GM21717 (cell line): ENCODE data around the gene DET1.
"Not testable (repeated sequence)": the region's sequence is repeated elsewhere in the genome, so short reads cannot be mapped to it uniquely, and the experiment has no call there.

ENCODE experiments used
- ATAC-seq: cut with Tn5 transposase; IDR thresholded peaks from one replicate; pipeline ENCODE4 v1.9.1; 2021; ENCODE audit warnings: mild to moderate bottlenecking, moderate library complexity; ENCODE audit not compliant: unreplicated experiment

The DET1 gene

DNA sequence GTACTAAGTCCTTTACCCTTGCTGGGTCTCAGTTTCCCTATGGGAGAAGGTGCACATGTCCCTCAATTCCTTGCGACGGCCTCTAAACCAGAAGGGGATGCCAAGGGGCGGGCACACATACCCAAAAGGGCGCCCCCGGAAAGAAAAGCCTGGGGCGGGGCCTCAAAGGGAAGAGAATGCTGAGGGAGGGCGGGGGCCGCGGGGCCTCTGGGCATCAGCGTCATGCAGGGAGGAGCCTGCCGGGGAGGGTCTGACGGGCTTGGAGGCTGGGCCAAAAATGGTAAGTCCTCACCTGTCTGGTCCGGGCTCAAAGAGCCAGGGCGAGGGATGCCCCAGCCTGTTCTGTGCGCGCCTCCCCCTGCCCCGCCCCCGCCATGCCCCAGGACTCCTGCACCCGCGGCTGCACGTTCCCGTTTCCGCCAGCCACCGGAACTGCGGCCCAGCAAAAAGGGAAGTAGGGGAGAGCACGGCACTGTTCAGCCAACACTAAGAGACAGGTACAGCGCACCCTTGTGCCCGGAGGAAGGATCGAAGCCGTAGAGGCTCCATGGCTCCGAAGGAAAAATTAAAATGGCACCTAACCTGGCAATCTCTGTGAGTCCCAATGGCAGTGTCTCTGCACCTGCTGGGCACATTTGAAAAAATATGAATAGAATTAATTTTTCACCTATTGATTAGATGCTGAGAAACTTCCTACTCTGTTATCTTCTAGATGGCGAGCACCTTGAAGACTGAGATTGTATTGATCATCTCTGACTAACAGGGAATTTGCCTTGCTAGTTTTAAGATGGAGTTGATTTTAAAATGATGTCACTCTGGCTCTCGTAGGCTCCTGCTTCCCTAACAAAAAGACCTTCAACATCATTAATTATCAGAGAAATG is at the start of gene DET1:
TSS of gene DET1 (minus strand) at position 434 of the 882 bp plus-strand sequence. CDS start 14,976 bp downstream, outside the sequence.
- peak; percentile 99 for ATAC-seq

DNA sequence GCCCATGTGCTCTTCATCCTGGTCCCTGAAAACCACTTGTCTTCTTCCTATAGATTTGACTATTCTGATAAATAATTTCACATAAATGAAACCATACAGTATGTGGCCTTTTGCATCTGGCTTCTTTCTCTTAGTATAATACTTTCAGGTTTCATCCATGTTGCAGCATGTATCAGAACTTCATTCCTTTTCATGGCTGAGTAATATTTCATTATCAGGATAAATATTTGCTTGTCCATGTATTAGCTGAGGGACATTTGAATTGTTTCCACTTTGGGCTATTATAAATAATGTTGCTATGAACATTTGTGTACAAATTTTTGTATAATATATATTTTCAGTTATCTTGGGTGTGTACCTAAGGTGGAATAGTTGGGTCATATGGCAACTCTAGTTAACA is 44.9 kb upstream of the DET1 start:
- no peak for ATAC-seq

DNA sequence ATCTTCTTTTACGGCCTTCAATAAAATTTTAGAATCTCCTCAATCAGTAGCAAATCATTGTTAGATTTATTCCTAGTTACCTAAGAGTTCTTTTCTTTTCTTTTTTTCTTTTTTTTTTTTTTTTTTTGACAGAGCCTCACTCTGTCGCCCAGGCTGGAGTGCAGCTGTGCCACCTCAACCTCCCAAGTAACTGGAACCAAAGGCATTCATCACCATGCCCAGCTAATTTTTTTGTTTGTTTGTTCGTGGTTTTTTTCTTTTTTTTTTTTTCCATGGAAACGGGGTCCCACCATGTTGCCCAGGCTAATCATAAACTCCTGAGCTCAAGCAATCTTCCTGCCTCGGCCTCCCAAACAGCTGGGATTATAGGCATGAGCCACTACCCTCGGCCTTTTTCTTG is 44.3 kb upstream of the DET1 start:
- ATAC-seq: no peak

DNA sequence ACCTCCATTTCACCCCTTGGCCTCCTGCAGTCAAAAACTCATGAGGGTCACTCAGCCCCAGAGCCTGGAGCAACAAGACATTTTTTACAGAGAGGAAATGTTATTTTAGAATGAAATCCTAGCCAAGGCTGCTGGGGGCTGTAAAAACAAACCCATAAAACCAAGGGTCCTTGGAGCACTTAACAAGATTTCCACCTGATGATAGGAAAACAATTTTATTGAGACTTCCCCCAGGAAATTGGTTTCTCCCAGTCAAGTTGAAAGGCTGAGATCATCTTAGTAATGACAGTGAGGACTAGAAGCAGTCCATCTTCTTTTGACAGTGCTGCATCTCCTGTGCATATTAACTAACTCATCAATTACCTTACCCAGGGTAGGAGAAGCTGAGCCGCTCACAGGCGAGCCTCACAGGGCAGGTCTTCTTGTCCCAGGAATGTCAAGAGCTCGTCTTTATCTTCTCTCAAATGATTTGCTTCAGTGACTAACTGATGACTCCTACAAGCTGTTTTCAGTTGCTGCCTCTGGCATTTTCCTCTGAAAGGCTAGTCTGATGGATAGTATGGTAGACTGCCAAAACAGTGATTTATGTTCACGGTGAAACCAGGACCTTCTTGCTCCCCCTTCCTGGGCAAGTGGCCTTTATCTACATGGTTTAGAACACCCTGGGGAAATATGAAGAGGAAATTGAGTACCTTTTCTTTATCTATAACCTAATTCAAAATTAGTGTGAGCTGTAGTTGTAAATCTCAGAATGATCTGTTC is 40.1 kb upstream of the DET1 start:
- ATAC-seq: no peak

DNA sequence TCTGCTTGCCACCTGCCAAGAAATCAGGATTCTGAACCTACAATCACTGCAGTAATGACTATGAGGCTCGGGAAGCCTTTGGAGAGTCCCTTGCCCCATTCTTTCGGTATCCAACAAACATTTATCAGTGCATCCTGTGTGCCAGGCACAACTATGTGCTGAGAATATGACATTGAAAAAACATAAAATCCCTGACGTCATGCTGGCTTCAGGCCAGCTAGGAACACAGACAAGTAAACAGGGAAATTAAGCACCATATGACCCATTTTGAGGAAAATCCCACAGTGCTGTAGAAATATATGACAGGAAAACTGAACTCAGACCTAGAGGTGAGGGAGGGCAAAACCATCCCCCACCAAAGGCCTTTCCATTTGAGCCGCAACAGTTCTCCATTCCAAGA is 34.1 kb upstream of the DET1 start:
- ATAC-seq: no peak

DNA sequence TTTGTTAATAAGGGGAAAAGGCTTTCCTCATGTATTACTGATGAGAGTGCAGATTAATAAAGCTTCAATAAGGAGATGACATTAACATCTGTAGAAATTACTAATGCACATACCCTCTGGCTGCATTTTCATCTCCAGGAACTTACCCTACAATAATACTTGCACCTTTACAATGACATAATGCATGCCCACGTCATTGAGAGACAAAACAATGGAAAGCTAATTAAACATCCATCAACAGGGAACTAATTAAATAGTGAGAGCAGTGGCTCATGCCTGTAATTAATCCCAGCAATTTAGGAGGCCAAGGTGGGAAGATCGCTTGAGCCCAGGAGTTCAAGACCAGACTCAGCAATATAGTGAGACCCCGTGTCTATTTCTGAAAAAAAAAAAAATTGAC is 32.8 kb upstream of the DET1 start:
- ATAC-seq: no peak

DNA sequence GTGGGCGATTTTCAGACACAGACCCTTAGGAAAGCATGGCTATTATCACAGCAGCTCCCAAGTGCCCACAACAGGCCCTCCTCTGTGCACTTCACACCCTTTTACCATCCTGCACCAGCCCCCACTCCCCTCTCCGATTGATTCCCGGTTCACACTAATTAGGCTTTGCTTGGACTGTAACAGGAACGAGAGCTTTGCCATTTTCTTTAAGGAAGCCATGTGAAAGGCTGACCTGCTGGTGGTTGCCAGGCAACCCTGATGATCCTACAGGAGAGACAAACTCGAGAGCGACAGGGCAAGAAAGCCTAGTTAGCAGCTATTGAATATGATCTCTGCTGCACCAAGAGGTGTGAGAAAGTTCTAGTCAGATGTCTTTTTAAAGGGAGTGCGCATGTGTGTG is 28.2 kb upstream of the DET1 start:
- ATAC-seq: no peak

DNA sequence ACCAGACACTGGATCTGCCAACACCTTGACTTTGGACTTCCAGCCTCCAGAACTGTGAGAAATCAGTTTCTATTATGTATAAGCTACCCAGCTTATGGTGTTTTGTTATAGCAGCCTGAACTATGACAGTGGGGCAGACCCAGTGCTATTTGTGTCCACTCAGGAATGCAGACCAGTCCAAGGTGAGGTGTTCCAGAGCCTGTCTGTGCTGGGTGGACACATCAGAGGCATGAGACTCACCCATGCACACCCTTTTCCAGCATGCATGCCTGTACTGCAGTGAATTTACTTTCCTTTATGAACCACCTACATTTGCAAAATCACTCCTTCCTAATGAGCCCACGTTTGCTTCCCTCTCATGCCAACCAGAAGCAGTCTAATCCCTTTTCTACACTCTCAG is 27.6 kb upstream of the DET1 start:
- ATAC-seq: no peak

DNA sequence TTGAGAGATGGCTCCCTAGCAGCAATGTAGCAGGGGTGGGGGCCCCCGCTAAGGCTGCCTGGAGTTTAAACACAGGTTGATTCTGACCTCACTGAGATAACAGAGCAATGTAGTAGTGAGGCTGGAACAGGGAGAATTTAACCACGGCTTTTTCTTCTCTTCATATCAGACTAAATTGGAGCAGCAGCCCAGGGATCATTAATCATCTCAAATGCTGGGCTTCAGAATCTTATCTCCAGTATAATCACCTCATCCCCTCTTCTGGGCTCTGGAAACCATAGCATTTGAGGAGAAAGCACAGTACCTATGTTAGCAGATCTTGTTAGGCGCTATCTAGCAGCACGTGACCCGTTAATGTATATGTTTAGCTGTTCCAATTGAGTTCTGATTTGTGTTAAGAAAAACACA is 25.4 kb upstream of the DET1 start:
- no peak for ATAC-seq

DNA sequence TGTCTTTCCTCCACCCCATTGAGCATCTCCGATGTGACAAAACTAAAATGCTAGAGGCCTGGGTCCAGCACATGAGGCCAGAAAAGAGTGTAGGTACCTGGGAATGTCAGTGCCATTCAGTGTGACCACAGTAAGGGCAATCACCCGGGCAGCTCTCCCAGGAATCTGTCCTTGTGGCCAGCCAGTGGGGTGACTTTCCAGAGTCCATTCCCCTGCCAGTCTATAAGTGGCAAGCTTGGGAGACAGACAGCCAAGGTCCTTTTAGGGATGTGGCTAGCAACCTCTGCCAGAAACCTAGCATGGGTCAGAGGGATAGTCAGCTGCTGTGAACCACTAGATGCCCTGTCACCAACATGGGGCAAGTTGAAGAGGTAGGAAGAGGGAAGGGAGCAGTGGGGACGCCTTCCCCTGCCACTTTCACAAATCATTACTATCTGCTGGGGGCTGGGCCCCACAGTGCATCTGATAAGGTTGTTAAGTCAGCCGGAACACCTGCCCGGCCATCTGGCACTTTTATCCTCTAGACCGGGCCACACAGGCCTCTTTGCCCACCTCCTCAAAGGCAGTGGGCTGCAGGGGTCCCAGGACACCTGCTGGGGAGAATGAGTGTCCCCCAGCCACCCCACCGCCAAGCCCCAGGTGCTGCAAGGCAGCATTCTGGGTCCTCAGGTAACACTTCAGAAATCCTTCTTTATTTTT is 24.8 kb upstream of the DET1 start:
- ATAC-seq: no peak

DNA sequence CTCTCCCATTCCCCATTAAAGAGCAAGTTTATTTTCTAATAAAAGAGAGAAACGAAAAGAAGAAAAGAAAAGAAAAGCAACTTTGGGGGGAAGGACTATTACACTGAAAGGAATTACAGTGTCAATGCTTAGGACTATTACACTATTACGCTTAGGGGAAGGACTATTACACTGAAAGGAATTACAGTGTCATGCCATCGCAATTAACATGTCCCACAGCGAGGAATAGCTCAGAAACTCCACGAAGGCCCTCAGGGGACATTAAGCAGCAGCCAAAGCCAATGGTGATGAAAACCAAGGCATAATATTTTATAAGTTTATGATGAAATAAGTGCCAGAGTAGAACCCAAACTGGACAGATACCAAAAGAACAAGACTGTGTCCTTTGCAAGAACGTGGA is 22.1 kb upstream of the DET1 start:
- no peak for ATAC-seq

DNA sequence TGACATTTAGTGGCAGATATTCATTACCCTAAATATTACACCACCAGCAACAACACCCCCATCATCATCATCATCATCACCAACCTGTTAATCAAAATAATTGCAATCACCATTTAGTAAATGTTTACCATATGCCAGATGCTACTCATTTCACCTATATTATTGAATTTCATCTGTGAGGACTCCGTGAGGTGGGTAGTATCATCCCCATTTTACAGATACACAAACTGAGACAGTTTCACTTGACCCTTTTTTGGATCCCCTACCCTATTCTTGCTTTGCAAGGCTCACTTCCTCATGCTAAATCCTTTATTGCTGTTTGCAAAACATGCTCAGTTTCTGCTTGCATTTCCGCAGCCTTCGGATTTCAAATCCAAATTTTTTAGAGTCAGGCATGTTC is 18.3 kb upstream of the DET1 start:
- no peak for ATAC-seq

DNA sequence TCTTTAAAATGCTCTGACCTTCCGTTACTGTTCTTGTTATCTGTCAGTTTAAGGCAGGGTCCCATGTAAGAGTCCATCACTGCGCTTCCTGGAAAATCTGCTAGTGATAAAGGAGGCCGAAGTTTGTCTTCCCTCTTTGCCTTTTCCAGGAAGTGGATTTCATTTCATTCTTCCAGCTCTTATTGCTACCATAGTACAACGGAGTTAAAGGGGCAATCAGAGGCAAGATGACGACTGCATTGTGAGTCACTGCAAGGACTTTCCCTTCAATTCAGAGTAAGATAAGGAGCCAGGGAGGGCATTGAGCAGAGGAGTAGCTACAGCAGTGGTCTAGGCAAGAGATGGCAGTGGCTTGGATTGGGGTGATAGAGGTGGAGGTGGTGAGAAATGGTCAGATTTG is 17.2 kb upstream of the DET1 start:
- no peak for ATAC-seq

DNA sequence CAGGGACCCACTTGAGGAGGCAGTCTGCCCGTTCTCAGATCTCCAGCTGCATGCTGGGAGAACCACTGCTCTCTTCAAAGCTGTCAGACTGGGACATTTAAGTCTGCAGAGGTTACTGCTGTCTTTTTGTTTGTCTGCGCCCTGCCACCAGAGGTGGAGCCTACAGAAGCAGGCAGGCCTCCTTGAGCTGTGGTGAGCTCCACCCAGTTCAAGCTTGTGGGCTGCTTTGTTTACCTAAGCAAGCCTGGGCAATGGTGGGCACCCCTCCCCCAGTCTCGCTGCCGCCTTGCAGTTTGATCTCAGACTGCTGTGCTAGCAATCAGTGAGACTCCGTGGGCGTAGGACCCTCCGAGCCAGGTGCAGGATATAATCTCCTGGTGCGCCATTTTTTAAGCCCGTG is 13.1 kb upstream of the DET1 start:
- ATAC-seq: not testable (repeated sequence)

DNA sequence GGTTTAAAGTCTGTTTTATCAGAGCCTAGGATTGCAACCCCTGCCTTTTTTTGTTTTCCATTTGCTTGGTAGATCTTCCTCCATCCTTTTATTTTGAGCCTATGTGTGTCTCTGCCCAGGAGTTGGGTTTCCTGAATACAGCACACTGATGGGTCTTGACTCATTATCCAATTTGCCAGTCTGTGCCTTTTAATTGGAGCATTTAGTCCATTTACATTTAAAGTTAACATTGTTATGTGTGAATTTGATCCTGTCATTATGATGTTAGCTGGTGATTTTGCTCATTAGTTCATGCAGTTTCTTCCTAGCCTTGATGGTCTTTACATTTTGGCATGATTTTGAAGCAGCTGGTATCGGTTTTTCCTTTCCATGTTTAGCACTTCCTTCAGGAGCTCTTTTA is 11.5 kb upstream of the DET1 start:
- ATAC-seq: not testable (repeated sequence)

DNA sequence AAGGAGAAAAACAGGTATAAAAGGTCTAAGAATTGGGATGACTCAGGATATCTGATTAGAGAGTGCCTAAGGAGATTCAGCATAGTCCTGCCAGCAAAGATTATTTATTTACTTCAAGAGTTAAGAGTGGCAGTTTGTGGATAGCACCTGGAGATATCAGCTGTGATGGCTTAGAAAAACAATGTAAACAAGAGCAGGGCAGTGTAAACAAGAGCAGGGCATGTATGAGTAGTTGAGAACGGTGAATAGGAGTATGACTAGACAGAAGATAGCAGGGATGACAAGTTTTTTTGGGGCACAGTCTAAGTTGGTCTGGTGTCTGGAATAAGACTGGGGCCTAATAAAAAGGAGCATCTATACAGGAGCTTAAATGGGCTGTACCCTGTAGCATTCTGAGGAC is 1.5 kb upstream of the DET1 start:
- not testable (repeated sequence) for ATAC-seq

DNA sequence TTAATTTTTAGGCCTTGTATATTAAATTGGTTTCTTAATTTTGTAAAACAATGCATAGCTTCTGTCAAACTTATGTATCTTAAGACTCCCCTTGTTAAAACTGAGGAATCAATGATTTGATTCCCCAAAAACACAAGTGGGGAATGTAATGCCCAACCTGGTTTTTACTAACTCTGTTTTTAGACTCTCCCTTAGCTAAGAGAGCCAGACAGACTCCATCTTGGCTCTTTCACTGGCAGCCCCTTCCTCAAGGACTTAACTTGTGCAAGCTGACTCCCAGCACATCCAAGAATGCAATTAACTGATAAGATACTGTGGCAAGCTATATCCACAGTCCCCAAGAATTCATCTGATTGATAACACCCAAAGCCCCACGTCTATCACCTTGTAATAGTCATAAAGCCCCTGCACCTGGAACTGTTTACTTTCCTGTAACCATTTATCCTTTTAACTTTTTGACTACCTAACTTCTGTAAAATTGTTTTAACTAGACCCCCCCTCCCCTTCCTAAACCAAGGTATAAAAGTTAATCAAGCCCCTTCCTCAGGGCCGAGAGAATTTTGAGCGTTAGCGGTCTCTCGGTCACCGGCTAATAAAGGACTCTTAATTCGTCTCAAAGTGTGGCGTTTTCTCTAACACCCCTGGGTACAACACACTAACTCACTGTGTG is 768 bp downstream of the DET1 start:
- ATAC-seq: not testable (repeated sequence)

DNA sequence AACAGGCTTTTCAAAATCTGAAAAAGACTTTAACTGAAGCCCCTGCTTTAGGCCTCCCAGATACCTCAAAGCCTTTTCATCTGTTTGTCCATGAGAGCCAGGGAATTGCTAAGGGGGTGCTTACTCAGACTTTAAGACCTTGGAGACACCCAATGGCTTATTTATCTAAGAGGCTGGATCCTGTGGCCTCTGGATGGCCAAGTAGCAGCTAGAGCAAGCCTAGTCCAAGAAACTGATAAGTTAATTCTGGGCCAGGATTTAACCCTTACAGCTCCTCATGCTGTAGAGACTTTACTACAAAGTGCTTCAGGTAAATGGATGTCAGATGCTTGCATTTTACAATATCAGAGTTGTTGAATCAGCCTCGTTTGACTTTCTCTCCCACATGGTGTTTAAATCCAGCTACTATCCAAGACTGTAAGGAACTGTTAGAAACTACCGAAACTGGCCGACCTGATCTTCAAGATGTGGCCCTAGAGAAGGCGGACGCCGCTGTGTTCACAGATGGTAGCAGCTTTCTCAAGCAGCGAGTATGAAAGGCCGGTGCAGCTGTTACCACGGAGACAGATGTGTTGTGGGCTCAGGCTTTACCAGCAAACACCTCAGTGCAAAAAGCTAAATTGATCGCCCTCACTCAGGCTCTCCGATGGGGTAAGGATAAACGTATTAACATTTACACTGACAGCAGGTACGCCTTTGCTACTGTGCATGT is 3.3 kb downstream of the DET1 start:
- no peak for ATAC-seq

DNA sequence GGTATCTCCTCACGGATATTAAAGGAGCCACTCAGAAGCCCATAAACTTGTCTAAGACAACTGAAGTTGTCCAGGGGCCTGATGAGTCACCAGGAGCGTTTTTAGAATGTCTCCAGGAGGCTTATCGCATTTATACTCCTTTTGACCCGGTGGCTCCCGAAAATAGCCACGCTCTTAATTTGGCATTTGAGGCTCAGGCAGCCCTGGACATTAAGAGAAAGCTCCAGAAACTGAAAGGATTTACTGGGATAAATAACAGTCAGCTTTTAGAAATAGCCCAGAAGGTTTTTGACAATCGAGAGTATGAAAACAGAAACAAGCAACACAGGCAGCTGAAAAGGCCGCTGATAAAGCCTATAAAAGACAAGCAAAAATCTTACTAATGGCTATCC is 4.1 kb downstream of the DET1 start:
- no peak for ATAC-seq

DNA sequence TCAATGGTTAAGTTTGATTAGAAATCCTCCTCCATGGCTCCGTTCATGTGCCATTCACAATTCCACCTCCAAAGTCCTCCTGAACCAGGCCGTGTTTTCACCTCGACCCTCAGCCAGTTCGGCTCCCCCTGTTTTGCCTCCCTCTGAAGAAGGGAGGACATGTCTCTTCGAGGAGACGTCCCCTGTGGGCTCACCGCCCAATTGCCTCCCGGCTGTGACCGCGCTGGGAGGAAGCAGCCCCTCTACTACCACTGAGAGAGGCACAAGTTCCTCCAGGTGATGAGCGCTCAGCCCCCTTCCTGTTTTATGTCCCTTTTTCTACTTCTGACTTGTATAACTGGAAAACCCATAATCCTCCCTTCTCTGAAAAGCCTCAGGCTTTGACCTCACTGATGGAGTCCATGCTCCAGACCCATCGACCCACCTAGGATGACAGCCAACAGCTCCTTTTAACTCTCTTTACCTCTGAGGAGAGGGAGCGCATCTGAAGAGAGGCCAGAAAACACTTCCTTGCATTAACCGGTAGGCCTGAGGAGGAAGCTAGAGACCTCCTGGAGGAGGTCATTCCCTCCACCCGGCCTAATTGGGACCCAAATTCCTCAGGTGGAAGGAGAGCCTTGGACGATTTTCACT is 4.7 kb downstream of the DET1 start:
- no peak for ATAC-seq
